ENCODE measurements around the gene MTFP1.
"Not testable (repeated sequence)": the region's sequence is repeated elsewhere in the genome, so short reads cannot be mapped to it uniquely, and the experiment has no call there.

Gene MTFP1

DNA sequence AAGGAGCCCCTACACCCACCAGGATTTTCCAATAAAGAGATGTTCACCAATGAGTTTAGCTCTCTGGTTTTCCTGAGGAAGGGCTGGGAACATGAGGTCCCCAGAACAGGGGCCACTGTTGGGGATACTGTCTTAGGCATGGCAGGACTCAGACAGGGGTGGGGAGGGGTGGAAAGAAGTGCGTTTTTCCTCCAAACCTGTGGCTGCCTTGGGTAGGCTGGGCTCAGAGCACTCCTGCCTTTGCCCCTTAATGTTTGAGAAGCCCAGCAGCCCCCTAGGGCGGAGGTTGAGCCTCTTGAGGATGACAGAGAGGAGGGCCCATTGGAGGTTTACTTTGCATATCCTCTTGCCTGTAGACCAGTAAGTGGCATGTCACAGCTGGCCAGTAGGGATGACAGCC lies 10.6 kb downstream of the MTFP1 start:
- H2AFZ ChIP-seq (ENCODE audit: low read depth, low read length), result no peak overlapping the region
- no peaks in the 10 kb centered on the region for H3K27me3 ChIP-seq (ENCODE audit: insufficient read depth, low read length)
- H3K4me3 ChIP-seq (ENCODE audit: low read length), result no peak overlapping the region
- peaks cover 2% of the 10 kb centered on the region for H3K9me3 ChIP-seq (ENCODE audit: low read length)
- H3K4me1 ChIP-seq (ENCODE audit: insufficient read depth, low read length), result no peaks in the 10 kb centered on the region
- no peaks in the 10 kb centered on the region for H3K36me3 ChIP-seq (ENCODE audit: insufficient read depth, low read length)

DNA sequence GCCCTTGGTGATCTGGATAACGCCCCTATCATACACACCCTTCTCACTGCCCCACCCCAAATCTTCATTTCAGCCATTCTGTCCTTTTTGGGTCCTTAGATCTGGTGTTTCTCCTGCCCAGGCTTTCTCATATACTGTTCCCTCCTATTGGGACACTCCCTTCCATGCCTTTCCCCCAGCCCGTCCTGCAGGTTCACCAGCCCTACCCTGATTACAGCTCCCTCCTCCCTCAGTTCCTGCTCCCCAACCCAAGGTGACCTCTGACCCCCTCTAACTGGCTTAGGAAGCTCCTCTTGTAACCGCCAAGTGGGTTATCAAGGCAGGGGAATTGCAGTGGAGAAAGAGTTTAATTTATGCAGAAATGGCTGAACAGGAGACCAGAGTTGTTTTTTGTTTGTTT lies 13.0 kb downstream of the MTFP1 start:
- peaks cover 2% of the 10 kb centered on the region for H3K9me3 ChIP-seq (ENCODE audit: low read length)
- no peaks in the 10 kb centered on the region for H3K4me1 ChIP-seq (ENCODE audit: insufficient read depth, low read length)
- H3K4me3 ChIP-seq (ENCODE audit: low read length), result no peak overlapping the region
- H2AFZ ChIP-seq (ENCODE audit: low read depth, low read length), result no peak overlapping the region
- no peaks in the 10 kb centered on the region for H3K27me3 ChIP-seq (ENCODE audit: insufficient read depth, low read length)
- no peaks in the 10 kb centered on the region for H3K36me3 ChIP-seq (ENCODE audit: insufficient read depth, low read length)

DNA sequence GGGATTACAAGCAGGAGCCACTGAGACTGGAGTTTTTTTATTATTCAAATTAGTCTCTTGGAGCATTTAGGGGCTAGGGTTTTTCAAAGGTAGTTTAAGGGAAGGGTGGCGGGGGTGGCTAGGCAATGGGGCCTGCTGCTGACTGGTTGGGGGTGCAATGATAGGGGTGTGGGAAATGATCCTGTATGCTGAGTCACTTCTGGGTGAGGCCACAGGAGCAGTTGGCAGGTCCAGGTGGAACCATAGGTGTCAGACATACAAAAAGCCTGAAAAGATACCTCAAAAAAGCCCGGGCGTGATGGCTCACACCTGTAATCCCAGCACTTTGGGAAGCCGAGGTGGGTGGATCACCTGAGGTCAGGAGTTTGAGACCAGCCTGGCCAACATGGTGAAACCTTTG lies 13.7 kb downstream of the MTFP1 start:
- Histone ChIP-seq H3K4me1 (ENCODE audit: insufficient read depth, low read length) (no peaks in the 10 kb centered on the region), H3K27me3 (ENCODE audit: insufficient read depth, low read length) (no peaks in the 10 kb centered on the region), H2AFZ (ENCODE audit: low read depth, low read length) (no peak overlapping the region)

DNA sequence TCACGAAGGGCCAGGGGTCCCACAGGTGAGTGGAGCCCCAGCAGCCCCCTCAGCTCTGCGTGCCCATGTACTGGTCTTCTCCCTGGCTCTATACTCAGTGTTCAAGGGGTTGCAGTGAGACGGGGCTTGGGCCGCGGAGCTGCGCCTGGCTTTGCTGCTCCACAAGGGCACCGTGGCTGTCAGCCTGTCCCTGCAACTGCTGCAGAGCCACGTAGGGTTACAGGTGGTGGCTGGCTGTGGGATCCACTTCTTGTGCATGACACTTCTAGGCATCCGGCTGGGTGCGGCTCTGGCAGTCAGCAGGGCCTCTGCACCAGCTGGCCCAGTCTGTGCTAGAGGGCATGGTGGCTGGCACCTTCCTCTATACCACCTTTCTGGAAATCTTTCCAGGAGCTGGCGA lies 14.3 kb downstream of the MTFP1 start:
- Histone ChIP-seq H2AFZ (ENCODE audit: low read depth, low read length) (no peak overlapping the region), H3K36me3 (ENCODE audit: insufficient read depth, low read length) (no peaks in the 10 kb centered on the region), H3K4me3 (ENCODE audit: low read length) (no peak overlapping the region), H3K27me3 (ENCODE audit: insufficient read depth, low read length) (no peaks in the 10 kb centered on the region), H3K4me1 (ENCODE audit: insufficient read depth, low read length) (peaks cover 5% of the 10 kb centered on the region), H3K9me3 (ENCODE audit: low read length) (peaks cover 2% of the 10 kb centered on the region)

More for the DNA sequence above, 13.7 kb downstream of the MTFP1 start:
- Histone ChIP-seq H3K4me3 (ENCODE audit: low read length) (no peak overlapping the region), H3K9me3 (ENCODE audit: low read length) (peaks cover 2% of the 10 kb centered on the region), H3K36me3 (ENCODE audit: insufficient read depth, low read length) (no peaks in the 10 kb centered on the region)

DNA sequence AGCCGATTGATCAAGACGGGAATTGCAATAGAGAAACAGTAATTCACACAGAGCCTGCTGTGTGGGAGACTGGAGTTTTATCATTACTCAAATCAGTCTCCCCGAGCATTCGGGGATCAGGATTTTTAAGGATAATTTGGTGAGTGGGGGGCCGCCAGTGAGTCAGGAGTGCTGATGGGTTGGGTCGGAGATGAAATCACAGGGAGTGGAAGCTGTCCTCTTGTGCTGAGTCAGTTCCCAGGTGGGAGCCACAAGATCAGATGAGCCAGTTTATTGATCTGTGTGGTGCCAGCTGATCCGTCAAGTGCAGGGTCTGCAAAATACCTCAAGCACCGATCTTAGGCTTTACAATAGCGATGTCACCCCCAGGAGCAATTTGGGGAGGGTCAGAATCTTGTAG lies 15.5 kb downstream of the MTFP1 start:
- Histone ChIP-seq H3K4me3 (ENCODE audit: low read length) (no peak overlapping the region), H2AFZ (ENCODE audit: low read depth, low read length) (no peak overlapping the region), H3K4me1 (ENCODE audit: insufficient read depth, low read length) (peaks cover 6% of the 10 kb centered on the region), H3K27me3 (ENCODE audit: insufficient read depth, low read length) (no peaks in the 10 kb centered on the region), H3K9me3 (ENCODE audit: low read length) (no peaks in the 10 kb centered on the region), H3K36me3 (ENCODE audit: insufficient read depth, low read length) (no peaks in the 10 kb centered on the region)

DNA sequence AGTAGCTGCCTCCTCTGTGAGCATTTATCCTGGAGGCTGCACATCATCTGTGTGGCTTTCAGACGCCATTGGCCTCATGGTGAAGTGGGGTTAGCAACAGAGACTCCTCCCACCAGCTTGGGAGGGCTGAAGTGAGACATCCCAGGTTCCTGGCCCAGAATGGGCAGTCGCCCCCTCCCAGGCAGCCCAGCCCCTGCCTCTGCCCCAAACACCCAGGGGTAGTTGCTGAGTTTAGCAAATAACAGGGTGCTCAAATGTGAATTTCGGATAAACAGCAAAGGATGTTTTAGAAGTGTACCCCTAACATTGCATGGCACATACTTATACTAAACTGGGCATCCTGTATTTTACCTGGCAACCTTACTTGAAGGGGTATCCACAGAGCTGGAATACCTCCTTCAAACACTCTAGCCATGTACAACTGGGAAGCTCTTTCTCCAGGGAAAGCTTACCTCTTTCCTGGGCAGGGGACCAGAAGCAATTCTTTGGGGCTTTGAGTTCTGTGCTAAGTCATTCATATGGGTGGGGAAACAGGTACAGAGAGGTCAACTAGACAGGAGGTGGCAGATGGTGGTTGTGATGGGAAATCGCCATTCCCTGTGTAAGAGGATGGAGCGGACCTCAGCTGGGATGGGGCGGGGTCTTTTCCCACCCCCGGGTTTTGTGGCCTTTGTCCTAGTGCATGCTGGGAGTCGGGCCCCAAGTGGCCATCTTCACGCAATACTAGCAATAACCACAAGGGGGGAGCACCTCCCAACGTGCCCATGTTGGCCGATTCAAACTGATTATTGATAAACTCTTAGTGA lies 19.3 kb downstream of the MTFP1 start:
- H3K4me3 ChIP-seq (ENCODE audit: low read length), result peak overlapping the region; percentile 1
- no peaks in the 10 kb centered on the region for H3K36me3 ChIP-seq (ENCODE audit: insufficient read depth, low read length)
- peak overlapping the region; percentile 31 for H2AFZ ChIP-seq (ENCODE audit: low read depth, low read length)

DNA sequence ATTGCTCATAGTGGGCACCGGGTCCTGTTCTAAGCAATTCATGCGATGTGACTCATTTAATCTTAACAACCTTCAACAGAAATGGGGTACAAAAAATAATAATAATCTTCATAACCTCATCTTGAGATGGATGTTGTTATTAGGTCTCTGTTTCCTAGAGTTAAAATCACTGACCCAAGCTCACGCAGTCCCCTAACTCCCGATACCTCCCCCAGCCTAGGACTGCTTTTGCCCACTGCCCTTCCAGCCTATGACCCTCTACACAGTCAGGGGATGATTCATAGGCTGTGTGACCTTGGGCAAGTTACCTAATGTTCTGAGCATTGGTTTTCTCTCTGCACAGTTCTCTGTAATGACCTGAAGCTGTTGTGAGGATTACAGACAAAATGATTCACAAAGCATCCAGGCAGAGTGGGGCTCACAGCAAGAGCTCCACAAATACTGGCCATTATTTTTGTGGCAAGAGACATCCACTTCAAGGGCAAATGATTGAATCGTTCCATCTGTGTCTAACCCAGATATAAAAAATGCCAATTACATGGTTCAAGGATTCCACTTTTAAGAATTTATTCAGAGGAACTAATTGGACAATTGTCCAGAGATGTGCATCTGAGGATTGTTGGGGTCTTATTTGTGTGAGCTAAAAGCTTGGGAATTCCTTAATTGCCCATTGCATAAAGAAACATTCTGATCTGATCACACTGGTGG lies 20.0 kb downstream of the MTFP1 start:
- no peaks in the 10 kb centered on the region for H3K9me3 ChIP-seq (ENCODE audit: low read length)
- peaks cover 6% of the 10 kb centered on the region for H3K4me1 ChIP-seq (ENCODE audit: insufficient read depth, low read length)
- H3K36me3 ChIP-seq (ENCODE audit: insufficient read depth, low read length), result no peaks in the 10 kb centered on the region
- no peaks in the 10 kb centered on the region for H3K27me3 ChIP-seq (ENCODE audit: insufficient read depth, low read length)
- H3K4me3 ChIP-seq (ENCODE audit: low read length), result no peak overlapping the region
- peak overlapping the region; percentile 31 for H2AFZ ChIP-seq (ENCODE audit: low read depth, low read length)

More for the DNA sequence above, 19.3 kb downstream of the MTFP1 start:
- Histone ChIP-seq H3K4me1 (ENCODE audit: insufficient read depth, low read length) (peaks cover 6% of the 10 kb centered on the region), H3K9me3 (ENCODE audit: low read length) (no peaks in the 10 kb centered on the region), H3K27me3 (ENCODE audit: insufficient read depth, low read length) (no peaks in the 10 kb centered on the region)

DNA sequence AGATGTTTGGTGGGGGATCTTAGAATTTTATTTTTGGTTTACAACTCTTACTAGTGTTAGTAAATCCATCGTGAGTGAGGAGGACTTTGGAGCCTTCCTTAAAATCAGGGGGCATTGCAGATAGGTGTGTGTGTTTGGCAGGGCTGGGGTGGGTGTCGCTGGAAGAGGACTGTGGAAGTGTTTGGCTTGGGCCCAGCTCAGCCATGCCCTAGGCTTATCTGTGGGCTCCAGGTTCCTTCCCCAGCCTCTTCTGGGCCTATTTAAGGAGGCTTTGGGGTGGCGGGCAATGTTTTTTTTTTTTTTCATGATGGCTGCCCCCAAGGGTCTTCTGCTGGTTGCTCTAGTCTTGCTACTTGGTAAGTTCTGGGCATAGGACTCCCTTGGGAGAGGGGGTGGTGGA lies 22.1 kb downstream of the MTFP1 start:
- Histone ChIP-seq H3K27me3 (ENCODE audit: insufficient read depth, low read length) (no peaks in the 10 kb centered on the region), H3K4me3 (ENCODE audit: low read length) (no peak overlapping the region), H3K4me1 (ENCODE audit: insufficient read depth, low read length) (peaks cover 6% of the 10 kb centered on the region), H3K9me3 (ENCODE audit: low read length) (no peaks in the 10 kb centered on the region), H3K36me3 (ENCODE audit: insufficient read depth, low read length) (no peaks in the 10 kb centered on the region), H2AFZ (ENCODE audit: low read depth, low read length) (no peak overlapping the region)

DNA sequence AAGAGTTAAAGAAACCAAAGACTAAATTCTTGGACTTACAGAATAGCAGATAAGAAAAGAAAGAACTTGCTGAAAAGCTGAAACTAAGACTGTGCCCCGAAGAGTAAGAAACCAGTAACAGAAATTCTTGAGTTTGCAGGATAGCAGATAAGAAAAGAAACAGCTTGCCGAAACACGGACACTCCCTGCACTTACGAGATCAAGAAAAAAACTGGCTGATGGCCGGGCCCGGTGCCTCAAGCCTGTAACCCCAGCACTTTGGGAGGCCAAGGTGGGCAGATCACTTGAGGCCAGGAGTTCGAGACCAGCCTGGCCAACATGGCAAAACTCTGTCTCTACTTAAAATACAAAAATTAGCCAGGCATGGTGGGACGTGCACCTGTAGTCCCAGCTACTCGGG lies 25.9 kb downstream of the MTFP1 start:
- H3K27me3 ChIP-seq (ENCODE audit: insufficient read depth, low read length); H3K36me3 ChIP-seq (ENCODE audit: insufficient read depth, low read length); H3K9me3 ChIP-seq (ENCODE audit: low read length); H2AFZ ChIP-seq (ENCODE audit: low read depth, low read length); H3K4me1 ChIP-seq (ENCODE audit: insufficient read depth, low read length); H3K4me3 ChIP-seq (ENCODE audit: low read length): not testable (repeated sequence)

DNA sequence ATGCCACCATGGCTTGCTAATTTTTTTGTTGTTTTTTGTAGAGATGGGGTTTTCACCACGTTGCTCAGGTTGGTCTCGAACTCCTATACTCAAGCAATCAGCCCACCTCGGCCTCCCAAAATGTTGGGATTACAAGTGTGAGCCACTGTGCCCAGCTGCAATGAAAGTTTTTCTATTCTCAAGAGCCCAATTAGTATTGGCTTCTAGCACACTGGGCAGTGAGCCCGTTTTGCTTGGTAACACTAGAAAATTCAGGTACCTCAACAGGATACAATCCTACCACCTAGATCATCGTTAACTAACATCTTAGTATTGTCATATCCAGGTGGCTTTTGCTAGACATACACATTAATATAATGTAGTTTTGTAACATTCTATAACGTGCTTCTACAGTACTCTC lies 27.3 kb downstream of the MTFP1 start:
- Histone ChIP-seq H3K36me3 (ENCODE audit: insufficient read depth, low read length) (no peaks in the 10 kb centered on the region), H3K27me3 (ENCODE audit: insufficient read depth, low read length) (no peaks in the 10 kb centered on the region), H2AFZ (ENCODE audit: low read depth, low read length) (no peak overlapping the region), H3K4me3 (ENCODE audit: low read length) (no peak overlapping the region), H3K9me3 (ENCODE audit: low read length) (no peaks in the 10 kb centered on the region), H3K4me1 (ENCODE audit: insufficient read depth, low read length) (no peaks in the 10 kb centered on the region)

DNA sequence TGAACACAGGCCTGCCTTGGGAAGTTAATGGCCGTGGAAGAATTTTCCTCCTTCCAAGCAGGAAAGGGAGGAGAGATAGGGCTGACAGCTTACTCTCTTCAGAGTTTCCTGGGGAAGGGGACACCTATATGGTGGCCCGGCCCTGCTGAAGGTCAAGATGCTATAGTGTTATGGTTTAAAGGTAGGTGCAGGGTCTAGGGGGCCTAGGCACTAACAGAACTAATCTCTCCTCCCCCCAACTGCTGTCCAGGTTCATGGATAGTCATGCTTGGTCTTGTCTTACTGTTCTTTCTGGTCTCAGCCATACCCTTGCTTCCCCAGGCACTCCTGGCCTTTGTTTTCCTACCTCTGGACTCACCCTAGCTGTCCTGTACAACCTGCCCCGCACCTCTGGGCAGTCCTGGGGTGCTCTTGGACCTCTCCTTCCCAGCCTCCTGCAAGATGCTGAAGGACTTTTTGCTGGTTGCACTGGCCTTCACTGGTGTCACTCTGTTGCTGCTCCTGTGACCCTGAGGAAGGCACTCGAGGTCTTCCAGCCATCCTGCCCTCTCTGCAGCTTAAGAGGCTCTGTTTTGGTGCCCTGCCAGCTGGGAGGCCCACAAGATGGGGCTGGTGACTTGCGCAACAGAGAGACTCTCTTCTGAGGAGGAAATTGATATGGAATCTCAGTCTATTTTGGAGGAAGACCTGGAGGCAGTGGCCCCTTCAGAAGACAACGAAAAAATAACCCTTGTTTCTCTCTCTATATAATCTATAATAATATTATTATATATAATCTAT lies 28.4 kb downstream of the MTFP1 start:
- Histone ChIP-seq H2AFZ (ENCODE audit: low read depth, low read length) (no peak overlapping the region), H3K9me3 (ENCODE audit: low read length) (no peaks in the 10 kb centered on the region)

DNA sequence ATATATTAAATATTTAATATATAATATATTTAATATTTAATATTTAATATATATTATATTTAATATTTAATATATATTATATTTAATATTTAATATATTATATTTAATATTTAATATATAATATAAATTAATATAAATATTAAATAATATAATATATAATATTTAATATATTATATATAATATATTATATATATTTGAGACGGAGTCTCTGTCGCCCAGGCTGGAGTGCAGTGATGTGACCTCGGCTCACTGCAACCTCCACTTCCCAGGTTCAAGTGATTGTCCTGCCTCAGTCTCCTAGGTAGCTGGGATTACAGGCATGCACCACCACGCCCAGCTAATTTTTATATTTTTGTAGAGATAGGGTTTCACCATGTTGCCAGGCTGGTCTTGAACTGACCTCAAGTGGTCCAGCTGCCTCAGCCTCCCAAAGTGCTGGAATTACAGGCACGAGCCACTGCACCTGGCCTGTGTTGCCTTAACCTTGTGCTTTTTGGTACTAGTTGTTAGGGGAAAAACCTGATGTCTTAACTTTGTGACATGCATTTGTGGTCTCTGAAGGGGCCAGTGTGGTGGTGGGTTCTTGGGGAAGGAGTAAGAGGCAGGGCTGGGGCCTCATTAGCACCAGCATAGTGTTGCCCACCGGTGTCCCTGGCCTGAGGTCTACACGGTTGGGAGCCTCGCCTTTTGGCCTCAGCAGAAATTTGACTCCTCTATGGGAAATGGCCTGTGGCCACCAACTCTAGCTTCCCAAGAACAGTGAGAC lies 29.7 kb downstream of the MTFP1 start:
- no peaks in the 10 kb centered on the region for H3K27me3 ChIP-seq (ENCODE audit: insufficient read depth, low read length)
- H3K9me3 ChIP-seq (ENCODE audit: low read length), result no peaks in the 10 kb centered on the region
- H3K36me3 ChIP-seq (ENCODE audit: insufficient read depth, low read length), result no peaks in the 10 kb centered on the region
- H3K4me3 ChIP-seq (ENCODE audit: low read length), result no peak overlapping the region
- no peak overlapping the region for H2AFZ ChIP-seq (ENCODE audit: low read depth, low read length)
- no peaks in the 10 kb centered on the region for H3K4me1 ChIP-seq (ENCODE audit: insufficient read depth, low read length)

More for the DNA sequence above, 28.4 kb downstream of the MTFP1 start:
- Histone ChIP-seq H3K36me3 (ENCODE audit: insufficient read depth, low read length) (no peaks in the 10 kb centered on the region), H3K4me1 (ENCODE audit: insufficient read depth, low read length) (no peaks in the 10 kb centered on the region), H3K4me3 (ENCODE audit: low read length) (no peak overlapping the region), H3K27me3 (ENCODE audit: insufficient read depth, low read length) (no peaks in the 10 kb centered on the region)

All from neuron (in vitro differentiated cells).